ENCODE data around the gene OR51G2.

GRCh38 chr11:4903484-4903883 is 15.7 kb downstream of the OR51G2 start, which contains the start of gene OR51A7:
- TF ChIP-seq TARDBP (IDR thresholded peaks at IDR 0.05) (no peak), ARNT (IDR thresholded peaks at IDR 0.05) (no peak), BHLHE40 (IDR thresholded peaks at IDR 0.05; ENCODE audit: borderline replicate concordance) (no peak), PKNOX1 (IDR thresholded peaks at IDR 0.05) (no peak), HDGF (IDR thresholded peaks at IDR 0.05; ENCODE audit: borderline replicate concordance) (no peak), FOXA1 (IDR thresholded peaks at IDR 0.05) (no peak), SUZ12 (IDR thresholded peaks at IDR 0.05) (no peak), ELF4 (IDR thresholded peaks at IDR 0.05) (no peak), FOXM1 (IDR thresholded peaks at IDR 0.05; ENCODE audit: borderline replicate concordance) (no peak), SP1 (IDR thresholded peaks at IDR 0.05) (no peak), CTBP1 (IDR thresholded peaks at IDR 0.05; ENCODE audit: borderline replicate concordance) (no peak), ZNF384 (IDR thresholded peaks at IDR 0.05) (no peak)
